IPS-18c (cell line): ENCODE measurements around the gene KIRREL3.
"Not testable (repeated sequence)": the region's sequence is repeated elsewhere in the genome, so short reads cannot be mapped to it uniquely, and the experiment has no call there.

ENCODE experiments used
- H3K4me3 ChIP-seq: 2 replicates; pipeline ENCODE4 v1.7.0; 2013; ENCODE audit warnings: low read depth, mild to moderate bottlenecking, low read length, moderate library complexity; ENCODE audit not compliant: insufficient read depth
- H3K9me3 ChIP-seq: one replicate; pipeline ENCODE4 v1.6.1; 2013; ENCODE audit warnings: mild to moderate bottlenecking, low read length, moderate library complexity; ENCODE audit not compliant: control insufficient read depth, insufficient read depth

Gene KIRREL3

DNA sequence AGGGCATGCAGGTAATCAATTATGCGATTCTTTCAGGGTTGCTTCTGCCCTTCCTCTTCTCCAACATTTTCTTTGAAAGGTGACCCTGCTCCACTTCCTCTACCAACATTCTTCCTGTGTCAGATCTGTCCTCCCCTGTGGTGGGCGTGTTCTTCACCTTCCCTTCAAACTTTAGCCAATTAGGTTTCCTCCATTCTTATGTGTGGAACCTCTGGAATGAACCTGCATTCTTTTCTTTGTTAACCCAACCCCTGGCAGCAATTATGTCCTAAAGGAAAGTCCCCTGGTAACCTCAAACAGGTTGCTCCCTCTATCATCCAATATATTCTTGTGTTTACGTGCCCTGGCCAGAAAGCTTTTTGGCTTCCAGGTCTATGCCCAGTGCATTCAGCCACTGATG, 22.4 kb downstream of the KIRREL3 start:
- H3K9me3 ChIP-seq, result no peaks in the 10 kb centered on the region
- H3K4me3 ChIP-seq, result no peak overlapping the region

DNA sequence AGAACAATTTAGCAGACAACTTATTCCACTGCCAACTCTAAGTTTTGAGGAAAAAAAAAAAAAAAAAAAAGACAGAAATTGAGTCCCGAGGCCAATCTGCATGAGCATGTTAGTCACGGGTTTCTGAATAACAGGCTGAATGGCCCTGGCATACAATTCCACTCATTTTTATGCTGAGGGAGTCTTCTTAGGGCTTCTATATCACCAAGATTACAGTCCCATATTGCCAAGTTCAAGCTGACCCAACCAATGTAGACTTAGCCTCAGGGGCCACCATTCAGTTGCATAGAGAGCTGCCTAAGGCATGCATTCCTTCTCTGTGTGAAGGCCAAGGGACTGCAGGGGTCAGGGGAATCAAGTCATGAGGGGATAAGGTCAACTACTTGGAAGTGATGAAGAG, 27.5 kb downstream of the KIRREL3 start:
- Histone ChIP-seq H3K4me3 (no peak overlapping the region), H3K9me3 (peaks cover 4% of the 10 kb centered on the region)

DNA sequence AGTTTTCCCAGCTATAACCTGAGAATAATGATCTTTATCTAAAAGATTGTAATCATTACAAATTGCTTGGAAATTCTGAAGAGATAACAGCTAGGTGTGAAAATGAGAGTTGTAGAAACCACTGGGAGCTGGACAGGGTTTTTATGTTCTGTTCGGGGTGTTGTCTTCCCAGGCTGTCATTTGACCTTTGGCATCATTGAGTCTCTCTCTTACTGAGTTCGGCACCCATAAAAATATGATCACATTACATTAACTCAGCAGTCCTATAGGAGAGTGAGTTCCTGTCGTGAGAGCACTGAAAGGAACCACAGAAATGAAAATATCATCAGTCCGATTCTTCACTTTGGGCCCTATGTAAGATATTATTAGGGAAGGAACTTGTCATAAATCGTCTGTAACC, 29.3 kb downstream of the KIRREL3 start:
- Histone ChIP-seq H3K9me3 (peaks cover 4% of the 10 kb centered on the region), H3K4me3 (no peak overlapping the region)

DNA sequence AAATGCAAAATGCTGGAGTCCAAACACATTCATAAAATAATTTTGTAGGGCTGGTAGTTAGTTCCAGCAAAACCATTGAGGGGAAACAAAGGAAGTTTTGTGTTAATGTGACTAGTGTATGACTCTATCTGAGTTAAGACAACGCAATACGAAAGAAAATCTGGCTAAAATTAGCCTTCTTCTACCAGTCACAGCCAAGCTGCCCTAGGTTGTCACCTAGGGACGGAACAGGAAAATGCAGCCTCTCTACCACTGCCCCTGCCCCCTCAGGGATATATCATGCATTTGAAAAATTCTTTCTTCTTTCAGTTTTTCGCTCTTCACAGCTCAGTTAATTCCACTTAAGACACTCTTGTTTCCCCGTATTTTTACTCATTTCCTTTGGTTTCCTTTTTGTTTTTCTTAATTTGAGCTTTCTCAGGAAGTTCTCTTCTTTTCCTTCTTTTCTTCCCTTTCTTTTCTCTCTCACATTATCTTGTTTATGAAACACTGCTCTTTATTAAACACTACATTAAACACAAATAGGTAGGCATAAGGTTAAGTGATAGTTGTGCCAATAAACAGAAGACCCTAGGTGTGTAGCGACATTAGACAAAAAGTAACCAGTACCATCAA, 30.6 kb downstream of the KIRREL3 start:
- peaks cover 4% of the 10 kb centered on the region for H3K9me3 ChIP-seq
- 0 out of 2 replicates have a peak overlapping the region, but pooled peaks have one; percentile 2 for H3K4me3 ChIP-seq

DNA sequence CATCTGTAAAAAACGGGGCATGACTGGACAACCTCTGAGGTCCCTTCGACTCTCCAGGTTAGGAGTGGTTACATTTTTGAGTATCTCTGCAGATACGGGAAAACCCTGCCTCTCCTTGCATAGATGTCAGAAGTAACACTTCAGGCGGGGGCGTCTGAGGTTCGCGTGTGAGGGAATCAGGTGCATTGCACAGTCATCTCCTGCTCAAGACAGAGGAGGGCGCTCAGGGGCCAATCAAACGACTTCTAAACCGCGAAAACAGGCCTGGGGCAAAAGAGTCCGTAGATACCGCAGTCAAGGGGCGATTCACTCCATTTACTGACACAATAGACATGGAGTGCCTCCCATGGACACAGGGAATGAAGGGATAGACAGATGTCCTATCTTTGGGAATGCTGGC, 31.7 kb downstream of the KIRREL3 start:
- peaks cover 4% of the 10 kb centered on the region for H3K9me3 ChIP-seq
- H3K4me3 ChIP-seq, result 0 out of 2 replicates have a peak overlapping the region, but pooled peaks have one; percentile 2

DNA sequence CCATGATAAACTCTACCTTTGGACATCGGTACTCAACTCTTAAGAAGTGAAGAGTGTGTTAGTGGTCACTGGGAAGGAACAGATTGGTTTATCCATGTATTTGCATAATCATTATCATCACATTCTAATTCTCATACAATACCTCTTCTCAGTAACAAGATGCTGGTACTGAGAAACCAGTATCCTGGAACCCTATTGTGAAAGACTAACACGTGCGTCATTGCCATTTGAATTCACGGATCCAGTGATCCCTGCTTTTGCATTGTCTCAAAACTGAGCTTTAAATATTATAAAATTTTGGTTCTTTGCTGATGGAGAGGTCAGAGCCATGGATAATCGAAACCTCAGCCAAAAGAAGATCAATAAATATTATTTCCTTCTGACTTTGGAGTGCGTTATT, 35.2 kb downstream of the KIRREL3 start:
- no peaks in the 10 kb centered on the region for H3K9me3 ChIP-seq
- no peak overlapping the region for H3K4me3 ChIP-seq

DNA sequence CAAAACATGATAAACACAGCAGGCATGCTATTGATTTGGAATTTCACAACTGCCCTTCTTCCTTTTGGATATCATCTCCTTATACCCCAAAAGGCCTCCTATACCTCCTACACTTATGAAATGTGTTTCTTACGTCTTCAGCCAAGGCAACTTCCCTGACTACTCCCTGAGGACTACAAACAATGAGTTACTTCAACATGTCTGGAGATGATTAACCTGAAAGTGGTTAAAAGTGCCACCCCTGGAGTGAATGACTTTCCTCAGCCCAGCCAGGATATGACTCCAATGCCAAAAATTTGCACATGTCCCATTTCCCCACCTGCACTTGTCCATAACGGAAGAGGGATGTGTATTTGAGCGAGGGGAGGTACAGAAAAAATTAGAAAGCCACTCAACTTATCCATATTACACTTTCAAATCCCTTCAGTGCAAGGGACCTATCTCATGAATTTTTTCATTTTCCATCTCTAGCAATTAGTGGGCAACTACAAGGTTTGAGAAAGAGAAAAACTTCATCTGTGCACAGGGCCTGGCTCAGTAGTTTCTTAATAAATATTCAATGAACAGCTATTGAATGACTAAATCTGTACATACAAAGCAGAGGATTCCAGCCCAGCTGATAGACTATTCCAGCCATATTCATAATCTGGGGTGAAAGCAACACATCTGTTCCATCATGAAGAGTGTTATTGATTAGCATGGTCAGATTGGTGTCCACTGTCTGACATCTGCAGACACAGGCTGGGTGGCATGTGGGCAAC, 36.8 kb downstream of the KIRREL3 start:
- no peaks in the 10 kb centered on the region for H3K9me3 ChIP-seq
- H3K4me3 ChIP-seq, result no peak overlapping the region

DNA sequence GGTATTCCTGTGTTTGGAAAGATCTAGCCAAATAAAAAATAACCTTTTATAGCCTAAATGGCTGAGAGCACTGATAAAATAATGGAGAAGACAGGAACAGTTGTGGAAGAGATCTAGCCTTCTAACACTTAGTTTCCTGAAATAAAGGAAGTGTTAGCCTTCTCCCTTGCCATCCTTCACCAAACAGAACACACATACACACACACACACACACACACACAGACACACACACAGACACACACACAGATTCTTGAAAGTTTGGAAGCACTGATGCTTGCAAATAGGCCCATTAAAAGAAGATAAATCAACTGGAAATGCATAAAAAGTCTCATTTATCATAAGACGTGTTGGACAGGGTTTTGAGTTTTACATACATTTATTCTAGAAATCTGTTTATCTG, 37.5 kb downstream of the KIRREL3 start:
- H3K9me3 ChIP-seq, result no peaks in the 10 kb centered on the region
- H3K4me3 ChIP-seq, result no peak overlapping the region

DNA sequence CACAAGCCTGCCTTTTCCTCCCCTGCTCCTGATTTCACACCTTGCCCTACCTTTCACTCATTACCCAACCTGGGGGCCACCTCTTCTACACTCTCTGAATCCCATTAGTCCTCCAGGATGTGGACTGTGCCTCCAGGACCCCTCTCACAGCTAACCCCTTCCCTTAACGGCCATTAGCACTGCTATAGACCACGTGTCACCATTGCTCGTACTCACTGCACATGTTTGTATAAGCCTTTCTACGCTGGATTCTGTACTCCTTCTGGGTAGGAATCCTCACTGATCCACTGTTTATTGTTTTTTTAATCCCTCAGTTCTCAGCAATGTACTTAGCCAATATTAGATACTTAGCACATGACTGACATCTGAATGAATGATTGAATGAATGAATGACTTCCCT, 40.9 kb downstream of the KIRREL3 start:
- H3K9me3 ChIP-seq, result no peaks in the 10 kb centered on the region
- H3K4me3 ChIP-seq, result no peak overlapping the region

DNA sequence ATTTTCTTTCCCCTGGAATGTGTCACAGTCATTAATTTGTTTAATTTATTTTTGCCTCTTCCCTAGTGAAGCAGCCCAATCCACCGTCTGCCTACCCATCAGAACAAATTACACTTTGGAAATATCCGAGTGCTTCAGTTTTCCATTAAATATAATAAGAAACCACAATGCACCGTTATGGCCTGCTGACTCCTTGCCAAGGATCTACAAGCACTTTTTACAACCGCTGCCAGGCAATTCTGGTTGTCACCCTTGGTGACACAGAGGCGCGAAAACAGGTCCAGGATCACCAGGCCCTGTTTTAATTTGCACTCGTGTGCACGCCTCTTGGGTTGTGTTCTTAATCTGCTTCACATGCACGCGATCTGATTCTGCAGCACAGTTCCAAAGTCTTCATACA, 43.9 kb downstream of the KIRREL3 start:
- no peak overlapping the region for H3K4me3 ChIP-seq
- H3K9me3 ChIP-seq, result no peaks in the 10 kb centered on the region

DNA sequence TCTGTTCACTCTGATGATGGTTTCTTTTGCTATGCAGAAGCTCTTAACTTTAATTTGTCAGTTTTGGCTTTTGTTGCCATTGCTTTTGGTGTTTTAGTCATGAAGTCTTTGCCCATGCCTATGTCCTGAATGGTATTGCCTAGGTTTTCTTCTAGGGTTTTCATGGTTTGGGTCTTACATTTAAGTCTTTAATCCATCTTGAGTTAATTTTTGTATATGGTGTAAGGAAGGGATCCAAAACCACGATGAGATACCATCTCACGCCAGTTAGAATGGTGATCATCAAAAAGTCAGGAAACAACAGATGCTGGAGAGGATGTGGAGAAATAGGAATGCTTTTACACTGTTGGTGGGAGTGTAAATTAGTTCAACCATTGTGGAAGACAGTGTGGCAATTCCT, 48.0 kb downstream of the KIRREL3 start:
- H3K9me3 ChIP-seq, result not testable (repeated sequence)

DNA sequence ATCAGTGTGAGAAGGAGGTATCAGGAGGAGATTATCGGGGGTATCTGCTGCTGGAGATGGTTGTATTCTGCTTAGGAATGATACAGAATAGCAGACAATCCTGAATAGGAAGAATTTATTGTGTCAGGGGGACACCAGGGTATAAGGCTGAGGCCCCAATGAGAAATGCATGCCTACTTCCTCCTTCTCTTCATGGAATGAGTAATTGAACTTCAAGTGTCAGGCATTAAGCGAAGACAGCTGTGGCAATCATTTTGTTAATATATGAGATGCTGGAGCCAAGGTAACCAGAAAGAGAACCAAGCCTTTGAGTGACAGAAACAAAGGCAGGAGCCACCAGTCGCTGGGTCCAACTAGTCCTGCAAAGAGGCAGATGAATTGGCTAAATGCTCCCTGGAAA, 49.1 kb downstream of the KIRREL3 start:
- Histone ChIP-seq H3K4me3 (no peak overlapping the region), H3K9me3 (no peaks in the 10 kb centered on the region)

More for the DNA sequence above, 48.0 kb downstream of the KIRREL3 start:
- not testable (repeated sequence) for H3K4me3 ChIP-seq

DNA sequence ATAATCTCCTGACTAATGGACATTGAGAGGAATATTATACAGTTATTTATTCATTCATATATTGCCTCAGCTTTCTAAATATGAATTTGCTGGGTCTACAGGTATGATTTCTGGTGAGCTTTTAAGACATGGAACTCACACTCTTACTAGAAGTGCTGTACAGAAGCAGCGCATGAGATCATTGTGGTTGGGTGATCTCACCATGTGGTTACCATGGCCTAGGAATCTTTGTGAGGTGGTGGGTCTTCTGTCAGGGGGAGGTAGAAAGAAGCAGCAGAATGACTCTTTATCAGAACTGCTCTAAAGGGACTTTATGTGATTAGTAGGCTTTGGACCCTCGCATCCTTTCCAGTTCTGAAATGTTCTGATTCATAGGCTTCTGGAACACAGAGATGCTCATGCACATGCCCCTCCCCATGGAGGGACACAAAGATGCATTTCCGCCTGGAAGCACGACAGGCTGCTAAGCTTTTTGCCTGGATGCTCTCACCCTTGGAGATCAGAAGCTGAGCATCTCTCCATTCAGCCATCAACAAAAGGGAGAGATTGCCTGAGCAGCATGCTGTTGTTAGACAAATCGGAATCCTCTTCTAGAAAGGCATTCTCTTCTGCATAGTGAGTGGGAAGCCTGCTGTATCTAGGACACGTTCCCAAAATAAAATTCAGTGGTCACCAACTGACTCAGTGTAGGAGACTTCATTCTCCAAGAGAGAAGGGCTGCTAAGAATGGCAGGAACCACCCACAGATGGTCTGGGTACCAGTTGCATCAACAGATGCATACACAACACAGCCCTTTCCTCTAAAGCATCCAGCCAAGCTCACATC, 51.3 kb downstream of the KIRREL3 start:
- H3K4me3 ChIP-seq, result no peak overlapping the region
- no peaks in the 10 kb centered on the region for H3K9me3 ChIP-seq

DNA sequence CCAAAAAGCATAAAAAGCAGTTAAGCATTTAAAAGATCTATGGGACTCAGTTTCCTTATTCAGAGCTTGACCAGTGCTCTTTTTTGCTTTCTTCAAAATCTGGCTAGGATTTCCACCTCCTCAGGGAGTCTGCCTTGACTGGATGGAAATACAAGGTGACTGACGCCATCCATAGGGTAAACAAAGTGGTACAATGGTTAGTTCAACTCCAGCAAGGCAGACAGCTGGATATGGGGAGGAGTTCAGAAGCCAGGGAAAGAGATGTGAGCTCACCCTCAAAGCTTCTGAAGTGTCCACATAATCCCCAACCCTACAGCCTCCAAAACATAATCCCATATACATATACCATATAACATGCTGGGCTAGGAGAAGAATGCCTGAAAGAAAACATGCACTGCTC, 52.0 kb downstream of the KIRREL3 start:
- no peaks in the 10 kb centered on the region for H3K9me3 ChIP-seq
- H3K4me3 ChIP-seq, result no peak overlapping the region

DNA sequence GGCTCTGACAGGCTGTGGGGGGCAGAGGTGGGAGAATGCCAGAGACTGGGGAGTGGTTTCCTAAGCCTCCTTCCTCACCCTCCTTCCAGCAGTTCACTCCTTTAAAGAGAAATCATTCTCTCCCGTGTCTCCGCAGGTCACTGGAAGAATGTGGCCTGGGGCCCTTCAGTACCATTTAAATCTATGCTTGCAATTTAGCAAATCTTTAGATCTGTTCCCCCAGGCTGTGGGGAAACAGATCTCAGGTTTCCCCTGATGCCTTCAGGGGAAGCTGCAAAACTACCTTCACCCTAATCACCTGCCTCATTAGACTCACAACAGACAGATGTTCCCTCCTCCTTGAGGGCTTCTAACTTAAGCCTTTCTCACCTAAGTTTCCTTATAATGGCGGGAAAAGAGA, 55.3 kb downstream of the KIRREL3 start:
- H3K9me3 ChIP-seq, result no peaks in the 10 kb centered on the region

DNA sequence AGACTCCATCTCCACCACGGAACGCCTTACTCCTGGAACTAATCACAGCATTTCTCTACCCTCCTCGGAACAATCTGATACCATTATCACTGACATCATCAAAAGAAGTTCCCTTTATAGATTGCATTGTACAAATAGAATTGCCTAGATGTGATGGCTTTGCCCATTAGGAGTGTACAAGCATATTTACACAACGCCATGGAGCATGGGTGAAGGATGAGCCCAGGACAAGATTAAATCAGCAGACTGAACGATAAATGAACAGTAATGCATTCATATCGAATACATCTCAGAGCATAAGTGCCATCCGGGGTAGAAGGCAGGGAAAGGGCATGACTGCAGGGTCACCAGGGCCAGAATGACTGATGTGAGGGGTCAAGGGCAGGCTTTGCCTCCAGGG, 57.3 kb downstream of the KIRREL3 start:
- Histone ChIP-seq H3K9me3 (no peaks in the 10 kb centered on the region), H3K4me3 (no peak overlapping the region)

More for the DNA sequence above, 55.3 kb downstream of the KIRREL3 start:
- no peak overlapping the region for H3K4me3 ChIP-seq

DNA sequence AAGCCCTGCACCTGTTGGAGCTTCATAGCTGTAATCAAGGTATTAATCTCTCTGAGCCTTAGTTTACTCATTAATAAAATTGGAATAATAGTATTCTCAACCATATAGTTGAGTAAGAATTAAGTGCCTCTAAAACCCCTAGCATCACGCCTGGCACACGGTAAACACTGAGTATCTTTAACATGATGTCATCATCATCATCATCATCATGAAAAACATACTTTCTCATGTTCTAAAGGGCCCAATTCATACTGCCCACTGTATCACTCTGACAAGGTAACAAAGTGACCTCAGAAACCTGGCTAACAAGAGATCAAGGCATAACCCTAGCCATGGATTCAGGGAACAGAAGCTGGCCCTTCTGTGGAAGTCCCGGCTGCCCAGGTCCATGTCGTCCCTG, 58.4 kb downstream of the KIRREL3 start:
- H3K4me3 ChIP-seq, result no peak overlapping the region
- H3K9me3 ChIP-seq, result no peaks in the 10 kb centered on the region

DNA sequence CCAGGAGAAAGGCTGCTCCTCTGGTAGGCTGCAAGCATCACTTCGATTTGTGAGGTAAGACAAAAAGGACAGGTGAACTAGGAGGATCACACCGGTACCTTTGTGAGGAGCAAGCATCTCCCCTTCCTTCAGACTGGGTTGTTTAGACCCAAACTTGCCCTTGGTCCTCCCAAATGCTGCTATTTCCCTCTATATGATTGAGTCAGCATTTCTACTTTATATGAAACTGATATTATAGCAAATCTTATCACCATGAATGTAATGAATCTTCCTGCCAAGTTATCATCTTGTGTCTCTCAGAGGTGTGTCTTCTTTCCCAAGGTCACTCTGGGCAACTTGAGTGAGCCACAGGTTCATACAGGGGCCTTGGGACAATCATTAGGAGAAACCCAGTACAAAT, 61.0 kb downstream of the KIRREL3 start:
- Histone ChIP-seq H3K4me3 (no peak overlapping the region), H3K9me3 (no peaks in the 10 kb centered on the region)
